HepG2 (cell line): Measurements from ENCODE around the gene PPFIA2. TPM values are rescaled to one million over a fixed set of nuclear protein-coding genes. Genes with fewer than 3 reads are reported as not detected.

Experiments used
- ATAC-seq: fragments of 200-7000 bp; cut with Tn5 transposase; 3 replicates; pipeline ENCODE4 v1.9.1; 2020; ENCODE audit warnings: mild to moderate bottlenecking, moderate library complexity
- BruUV-seq: library from RNA; stranded (reverse); fragments of 400-500 nt; replicated peaks from 2 replicates; lab custom pipeline; 2021; lab: Mats Ljungman, UMichigan
- CTCF ChIA-PET: fragments of 300-600 bp; formaldehyde crosslinking; extraction: SDS; loops from one replicate; lab custom pipeline; 2021; ENCODE audit warnings: low total read pairs, inconsistent platforms, low intra/inter-chr PET ratio; lab: Yijun Ruan, JAX
- POLR2A ChIA-PET: fragments of 350-600 bp; sonication (Branson Sonifier 250); formaldehyde crosslinking; loops from one replicate; lab custom pipeline; 2020; ENCODE audit warnings: antibody characterized with exemption, inconsistent platforms; lab: Yijun Ruan, JAX
- DNase-seq: peaks from one replicate; pipeline ENCODE4 v3.0.0-alpha.2; 2015; ENCODE audit warnings: low spot score
- FAIRE-seq: peaks from 3 replicates; lab custom pipeline; 2011; peaks lifted over from hg19 to GRCh38; lab: Jason Lieb, UNC
- H2AFZ ChIP-seq: one replicate; pipeline ENCODE4 v1.6.1; 2011; ENCODE audit warnings: low read length, inconsistent platforms
- H3K27ac ChIP-seq: fragments of 300-600 bp; 3 replicates; pipeline ENCODE4 v1.8.0; 2011; ENCODE audit warnings: mixed run types, mild to moderate bottlenecking, mixed read lengths, low read length, inconsistent platforms; ENCODE audit not compliant: insufficient read depth; ENCODE audit errors: extremely low read length
- H3K27me3 ChIP-seq, 2 experiments: fragments of 200-600 bp in 1 of 2; 2 replicates in 1 of 2; 3 replicates in 1 of 2; pipeline versions ENCODE4 v1.6.0 to v1.8.0; 2011; ENCODE audit warnings: low read length in 2 of 2, mild to moderate bottlenecking in 2 of 2, moderate library complexity in 2 of 2, inconsistent platforms in 1 of 2; ENCODE audit not compliant: insufficient read depth in 2 of 2, control insufficient read depth in 1 of 2
- H3K36me3 ChIP-seq, 2 experiments: fragments of 200-600 bp in 1 of 2; replicated peaks in 1 of 2; 2 replicates in 1 of 2; 3 replicates in 1 of 2; pipeline versions ENCODE4 v1.5.1 to v1.8.0; 2011; ENCODE audit warnings: low read length in 2 of 2, inconsistent platforms in 1 of 2; ENCODE audit not compliant: insufficient read depth in 2 of 2, control insufficient read depth in 1 of 2
- H3K4me1 ChIP-seq: 2 replicates; pipeline ENCODE4 v1.5.1; 2012; ENCODE audit warnings: low read length, inconsistent platforms; ENCODE audit not compliant: insufficient read depth
- H3K4me2 ChIP-seq: 2 replicates; pipeline ENCODE4 v1.6.0; 2011; ENCODE audit warnings: low read depth, low read length, inconsistent platforms
- H3K4me3 ChIP-seq, 3 experiments: fragments of 200-600 bp in 1 of 3; sonication (generic), shearing (Covaris generic) in 1 of 3; replicated peaks in 1 of 3; 2 replicates each; pipeline ENCODE4 v1.5.1; 2011 to 2016; ENCODE audit warnings: low read length in 3 of 3, inconsistent platforms in 2 of 3, low read depth in 2 of 3, mild to moderate bottlenecking in 2 of 3, control low read depth in 1 of 3, mixed read lengths in 1 of 3; ENCODE audit not compliant: insufficient read depth in 1 of 3
- H3K79me2 ChIP-seq: one replicate; pipeline ENCODE4 v1.6.1; 2011; ENCODE audit warnings: low read length, inconsistent platforms; ENCODE audit not compliant: insufficient read depth
- H3K9ac ChIP-seq: 2 replicates; pipeline ENCODE4 v1.6.0; 2011; ENCODE audit warnings: mild to moderate bottlenecking, low read depth, low read length, inconsistent platforms; ENCODE audit not compliant: insufficient read depth
- H3K9me3 ChIP-seq: 2 replicates; pipeline ENCODE4 v1.5.1; 2012; ENCODE audit warnings: mild to moderate bottlenecking, low read length
- H4K20me1 ChIP-seq: 2 replicates; pipeline ENCODE4 v1.6.0; 2011; ENCODE audit warnings: inconsistent platforms, mild to moderate bottlenecking, low read length, moderate library complexity; ENCODE audit not compliant: insufficient read depth
- FOXM1 ChIP-seq: sonication (generic); formaldehyde crosslinking; IDR thresholded peaks from 2 replicates; pipeline ENCODE4 v1.5.0; 2020; ENCODE audit warnings: missing genetic modification reagents
- MED1 ChIP-seq: sonication (generic); formaldehyde crosslinking; IDR thresholded peaks from 2 replicates; pipeline ENCODE4 v1.4.0; 2020; ENCODE audit warnings: missing genetic modification reagents
- PAF1 ChIP-seq: IDR thresholded peaks from 2 replicates; pipeline ENCODE4 v1.6.1; 2016; ENCODE audit warnings: missing genetic modification reagents, missing compliant biosample characterization
- RFXAP ChIP-seq: sonication (generic); formaldehyde crosslinking; IDR thresholded peaks from 2 replicates; pipeline ENCODE4 v1.4.0; 2020; ENCODE audit warnings: missing genetic modification reagents, borderline replicate concordance
- TGIF2 ChIP-seq: IDR thresholded peaks from 2 replicates; pipeline ENCODE4 v1.6.1; 2016; ENCODE audit warnings: control low read depth, missing compliant biosample characterization
- ZFP41 ChIP-seq: sonication (generic); formaldehyde crosslinking; IDR thresholded peaks from 2 replicates; pipeline ENCODE4 v1.4.0; 2020; ENCODE audit warnings: mild to moderate bottlenecking, missing genetic modification reagents, borderline replicate concordance
- ZNF121 ChIP-seq: sonication (generic); formaldehyde crosslinking; IDR thresholded peaks from 2 replicates; pipeline ENCODE4 v1.5.0; 2020; ENCODE audit warnings: mild to moderate bottlenecking, missing genetic modification reagents
- ZNF263 ChIP-seq: sonication (generic); formaldehyde crosslinking; IDR thresholded peaks from 2 replicates; pipeline ENCODE4 v1.4.0; 2020; ENCODE audit warnings: missing genetic modification reagents
- ZNF530 ChIP-seq: sonication (generic); formaldehyde crosslinking; IDR thresholded peaks from 2 replicates; pipeline ENCODE4 v1.5.0; 2020; ENCODE audit warnings: low read depth, mild to moderate bottlenecking, missing genetic modification reagents
- ZNF816 ChIP-seq: sonication (generic); formaldehyde crosslinking; IDR thresholded peaks from 2 replicates; pipeline ENCODE4 v1.8.0; 2022; ENCODE audit warnings: missing genetic modification reagents, mild to moderate bottlenecking, borderline replicate concordance
- WGBS: methylation state at CpG from one replicate; pipeline ENCODE4 v1.1.6; 2017; ENCODE audit warnings: low lambda C conversion rate; 5-methylcytosine and 5-hydroxymethylcytosine counted together
- in situ Hi-C: cut with HindIII; loops from 2 replicates; pipeline ENCODE4 v1.10.0; 2017; ENCODE audit warnings: low pct_unique_long_range_greater_than_20kb; ENCODE audit not compliant: extremely low pct_ligation_motif_present
- intact Hi-C: fragments of 100-400 bp; cut with micrococcal nuclease; formaldehyde crosslinking; loops from one replicate; pipeline ENCODE4 v1.10.0; 2022; ENCODE audit not compliant: unreplicated experiment
- polyA plus RNA-seq, 8 experiments: library from polyadenylated mRNA; depleted of rRNA in 3 of 8; stranded (reverse) in 7 of 8; unstranded in 1 of 8; fragments of >200 nt; fragmentation: Illumina TruSeq in 4 of 8; extraction: Trizol in 4 of 8; gene quantifications; 2 replicates each; pipeline versions ENCODE4 v1.2.1 to v1.2.3, GENCODE V29; 2011 to 2016; ENCODE audit warnings: low read depth in 4 of 8, missing spikeins in 1 of 8, mixed read lengths in 1 of 8; ENCODE audit not compliant: insufficient read depth in 1 of 8
- total RNA-seq, 5 experiments: library from RNA; depleted of rRNA; stranded (reverse); fragments of >200 nt; fragmentation: Illumina TruSeq; extraction: Trizol; gene quantifications; 2 replicates each; pipeline ENCODE4 v1.2.3, GENCODE V29; 2016; ENCODE audit warnings: low read depth in 1 of 5
- TF ChIP-seq, protein P1 (sequence below): sonication (generic); formaldehyde crosslinking; IDR thresholded peaks from 2 replicates; pipeline ENCODE4 v1.5.0; 2020; ENCODE audit warnings: mild to moderate bottlenecking, missing genetic modification reagents
- TF ChIP-seq, protein P2 (sequence below), 2 experiments: sonication (generic) in 1 of 2; formaldehyde crosslinking in 1 of 2; IDR thresholded peaks; 2 replicates each; pipeline versions ENCODE4 v1.6.1 to v1.9.0; 2014 to 2022; ENCODE audit warnings: antibody characterized with exemption in 1 of 2, borderline replicate concordance in 1 of 2, inconsistent platforms in 1 of 2, low read depth in 1 of 2, missing genetic modification reagents in 1 of 2

The PPFIA2 gene
- total and polyA plus RNA-seq, 2 of the 13 experiments (the other 11 are each of a cell fraction or from before 2014, with no cell fraction given): 0.05 TPM; not detected in 1

DNA sequence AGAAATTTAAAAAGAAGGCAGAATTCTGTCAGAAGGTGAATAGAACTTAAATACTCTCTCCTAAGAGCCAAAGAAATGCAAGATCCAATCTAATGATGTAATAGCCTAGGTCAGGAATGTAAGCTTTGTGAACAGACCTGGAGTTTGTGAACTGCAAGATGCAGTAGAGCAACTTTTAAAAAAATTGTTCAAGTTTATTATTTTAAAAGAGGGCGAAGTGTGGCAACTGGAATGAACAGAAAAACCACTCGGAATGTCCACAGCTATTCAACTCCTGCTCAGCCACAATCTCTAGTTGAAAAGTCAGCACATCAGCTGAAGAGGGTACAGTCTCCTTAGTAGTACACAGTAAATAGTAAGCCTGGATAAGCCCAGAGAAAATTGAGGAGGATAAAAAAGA is 228.8 kb downstream of the PPFIA2 start:
- BruUV-seq: no TSS peak
- no peak overlapping the region for H2AFZ ChIP-seq
- H3K4me2 ChIP-seq: no peak overlapping the region
- H3K27ac ChIP-seq: no peak overlapping the region
- DNase-seq (no peak), FAIRE-seq (no peak), ATAC-seq (no peak)
- POLR2A ChIA-PET: no interaction called here
- CTCF ChIA-PET: no interaction called here
- 0% methylated on average over 2 of the region's 2 CpGs for WGBS
- no peaks in the 10 kb centered on the region for H3K4me1 ChIP-seq
- in situ Hi-C loops: no loop called here
- H3K79me2 ChIP-seq: no peaks in the 10 kb centered on the region
- H3K9ac ChIP-seq: no peak overlapping the region
- no peaks in the 10 kb centered on the region for H4K20me1 ChIP-seq
- H3K9me3 ChIP-seq: no peaks in the 10 kb centered on the region
- no peak overlapping the region for H3K4me3 ChIP-seq
- TF ChIP-seq RFXAP (CRISPR knock-in tag) (no peak), FOXM1 (CRISPR knock-in tag) (no peak), ZNF121 (no peak), ZFP41 (CRISPR knock-in tag) (no peak), ZNF530 (CRISPR knock-in tag) (no peak), ZNF816 (no peak), TGIF2 (no peak), PAF1 (no peak), ZNF263 (CRISPR knock-in tag) (no peak), MED1 (CRISPR knock-in tag) (no peak)
- TF ChIP-seq, protein P1, sequence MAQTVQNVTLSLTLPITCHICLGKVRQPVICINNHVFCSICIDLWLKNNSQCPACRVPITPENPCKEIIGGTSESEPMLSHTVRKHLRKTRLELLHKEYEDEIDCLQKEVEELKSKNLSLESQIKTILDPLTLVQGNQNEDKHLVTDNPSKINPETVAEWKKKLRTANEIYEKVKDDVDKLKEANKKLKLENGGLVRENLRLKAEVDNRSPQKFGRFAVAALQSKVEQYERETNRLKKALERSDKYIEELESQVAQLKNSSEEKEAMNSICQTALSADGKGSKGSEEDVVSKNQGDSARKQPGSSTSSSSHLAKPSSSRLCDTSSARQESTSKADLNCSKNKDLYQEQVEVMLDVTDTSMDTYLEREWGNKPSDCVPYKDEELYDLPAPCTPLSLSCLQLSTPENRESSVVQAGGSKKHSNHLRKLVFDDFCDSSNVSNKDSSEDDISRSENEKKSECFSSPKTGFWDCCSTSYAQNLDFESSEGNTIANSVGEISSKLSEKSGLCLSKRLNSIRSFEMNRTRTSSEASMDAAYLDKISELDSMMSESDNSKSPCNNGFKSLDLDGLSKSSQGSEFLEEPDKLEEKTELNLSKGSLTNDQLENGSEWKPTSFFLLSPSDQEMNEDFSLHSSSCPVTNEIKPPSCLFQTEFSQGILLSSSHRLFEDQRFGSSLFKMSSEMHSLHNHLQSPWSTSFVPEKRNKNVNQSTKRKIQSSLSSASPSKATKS (CRISPR knock-in tag): no peak
- TF ChIP-seq, protein P2, sequence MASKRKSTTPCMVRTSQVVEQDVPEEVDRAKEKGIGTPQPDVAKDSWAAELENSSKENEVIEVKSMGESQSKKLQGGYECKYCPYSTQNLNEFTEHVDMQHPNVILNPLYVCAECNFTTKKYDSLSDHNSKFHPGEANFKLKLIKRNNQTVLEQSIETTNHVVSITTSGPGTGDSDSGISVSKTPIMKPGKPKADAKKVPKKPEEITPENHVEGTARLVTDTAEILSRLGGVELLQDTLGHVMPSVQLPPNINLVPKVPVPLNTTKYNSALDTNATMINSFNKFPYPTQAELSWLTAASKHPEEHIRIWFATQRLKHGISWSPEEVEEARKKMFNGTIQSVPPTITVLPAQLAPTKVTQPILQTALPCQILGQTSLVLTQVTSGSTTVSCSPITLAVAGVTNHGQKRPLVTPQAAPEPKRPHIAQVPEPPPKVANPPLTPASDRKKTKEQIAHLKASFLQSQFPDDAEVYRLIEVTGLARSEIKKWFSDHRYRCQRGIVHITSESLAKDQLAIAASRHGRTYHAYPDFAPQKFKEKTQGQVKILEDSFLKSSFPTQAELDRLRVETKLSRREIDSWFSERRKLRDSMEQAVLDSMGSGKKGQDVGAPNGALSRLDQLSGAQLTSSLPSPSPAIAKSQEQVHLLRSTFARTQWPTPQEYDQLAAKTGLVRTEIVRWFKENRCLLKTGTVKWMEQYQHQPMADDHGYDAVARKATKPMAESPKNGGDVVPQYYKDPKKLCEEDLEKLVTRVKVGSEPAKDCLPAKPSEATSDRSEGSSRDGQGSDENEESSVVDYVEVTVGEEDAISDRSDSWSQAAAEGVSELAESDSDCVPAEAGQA (IDR thresholded peaks at IDR 0.05; ENCODE audit: low read depth): no peak
- TF ChIP-seq, protein P2 (CRISPR knock-in tag; IDR thresholded peaks at IDR 0.05; ENCODE audit: borderline replicate concordance): no peak
- no peaks in the 10 kb centered on the region for H3K27me3 ChIP-seq
- no peaks in the 10 kb centered on the region for H3K36me3 ChIP-seq
- intact Hi-C loops: no loop called here
